ENCODE results near the gene C21orf58.
"Not testable (repeated sequence)": the region's sequence is repeated elsewhere in the genome, so short reads cannot be mapped to it uniquely, and the experiment has no call there.

Gene C21orf58

DNA sequence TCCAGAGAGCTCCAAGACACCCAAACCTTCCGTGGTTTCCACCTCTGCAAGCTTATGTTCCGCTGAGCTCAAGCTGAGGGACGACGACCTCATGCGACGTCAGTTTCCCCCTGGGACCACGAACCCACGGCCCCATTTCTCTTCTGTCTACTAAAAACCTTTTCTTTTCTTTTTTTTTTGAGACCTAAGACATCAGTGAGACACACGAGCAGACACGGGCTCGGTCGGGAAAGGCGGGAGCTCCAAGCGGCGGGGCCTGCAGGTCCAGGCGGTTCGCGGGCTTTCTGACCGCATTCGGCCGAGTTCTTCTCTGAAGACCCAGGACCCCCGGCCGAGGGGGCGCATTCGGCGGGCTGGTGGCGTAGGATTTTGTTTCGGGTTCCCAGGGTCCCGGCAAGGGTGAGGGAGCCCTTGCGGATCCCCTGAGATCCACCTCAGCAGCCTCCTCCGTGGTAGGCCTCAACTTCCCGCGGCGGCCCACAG is 402 bp downstream of the C21orf58 start:
- peak in 1 of 6 experiments; percentile 32 for DNase-seq

DNA sequence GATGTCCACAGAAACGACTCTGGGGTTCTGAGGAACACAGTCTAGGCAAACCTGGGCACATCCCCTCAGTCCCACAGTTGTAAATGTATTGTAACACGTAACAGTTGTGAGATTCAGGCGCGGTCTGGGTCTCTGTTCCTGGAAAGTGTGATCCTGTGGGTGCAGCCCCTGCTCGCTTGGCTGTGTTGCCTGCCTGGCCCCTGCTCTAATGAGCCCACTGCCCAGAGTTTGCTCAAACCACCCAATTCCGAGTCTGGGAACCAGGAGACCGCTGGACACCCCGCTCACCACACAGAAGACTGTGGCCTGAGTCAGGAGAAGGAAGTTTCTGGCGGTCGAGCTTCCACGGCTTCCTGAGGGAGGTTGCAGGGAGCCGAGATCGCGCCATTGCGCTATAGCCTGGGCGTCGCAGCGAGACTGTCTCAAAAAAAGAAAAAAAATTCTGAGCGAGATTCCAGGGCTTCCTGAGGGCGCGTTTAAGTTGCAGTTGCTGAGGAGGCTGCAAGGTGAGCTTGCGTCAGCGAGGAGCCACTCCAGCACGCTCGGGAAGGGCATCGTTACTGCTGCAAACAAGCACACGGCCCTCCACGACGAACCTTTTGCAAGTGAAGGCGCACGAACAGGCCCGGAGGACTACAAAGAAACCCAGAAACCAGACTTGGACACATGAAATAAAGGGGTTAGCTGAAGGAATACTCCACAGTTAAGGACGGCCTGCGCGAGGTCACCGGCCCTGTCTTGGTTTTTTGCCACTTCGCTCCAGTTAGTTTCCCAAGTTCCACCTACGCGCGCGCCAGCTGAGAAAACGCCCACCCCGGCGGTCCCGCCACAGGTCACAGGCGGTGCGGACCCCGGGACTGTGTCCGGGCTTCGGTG is 1.1 kb downstream of the C21orf58 start:
- no peak for DNase-seq

DNA sequence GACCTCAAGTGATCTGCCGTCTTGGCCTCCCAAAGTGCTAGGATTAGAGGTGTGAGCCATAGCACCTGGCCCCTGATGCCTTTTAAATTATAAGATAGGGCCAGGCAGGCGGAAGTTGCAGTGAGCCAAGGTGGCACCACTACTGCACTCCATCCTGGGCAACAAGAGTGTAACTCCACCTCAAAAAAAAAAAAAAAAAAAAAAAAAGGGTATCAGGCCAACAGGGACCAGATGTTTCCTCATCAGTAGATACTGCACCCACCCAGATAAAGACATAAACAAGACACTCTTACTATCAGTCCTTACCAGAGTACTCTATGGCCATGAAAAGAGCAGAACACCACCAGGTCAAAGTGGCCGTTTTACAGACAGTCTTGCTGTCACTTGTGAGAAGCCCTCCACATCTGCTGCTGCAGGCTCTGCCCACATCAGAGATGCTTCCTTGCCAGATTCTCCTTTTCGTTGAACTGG is 3.3 kb downstream of the C21orf58 start:
- DNase-seq = no peak

DNA sequence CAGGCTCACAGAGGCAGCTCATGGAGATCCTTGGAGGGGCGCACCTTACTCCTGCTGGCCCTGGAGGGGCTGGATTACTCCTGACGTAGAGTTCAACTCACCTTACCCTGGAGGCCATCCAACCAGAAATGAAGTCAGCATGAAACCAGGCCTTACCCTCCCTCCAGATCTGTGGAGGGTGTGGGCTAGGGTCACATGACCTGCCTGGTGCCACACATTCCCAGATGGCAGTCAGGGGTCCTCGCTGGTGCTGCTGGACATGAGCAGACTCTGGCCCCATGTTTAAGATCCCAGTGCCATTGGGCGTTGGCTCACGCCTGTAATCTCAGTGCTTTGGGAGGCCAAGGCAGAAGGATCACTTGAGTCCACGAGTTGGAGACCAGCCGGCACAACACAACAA is 4.5 kb downstream of the C21orf58 start:
- no peak for DNase-seq

DNA sequence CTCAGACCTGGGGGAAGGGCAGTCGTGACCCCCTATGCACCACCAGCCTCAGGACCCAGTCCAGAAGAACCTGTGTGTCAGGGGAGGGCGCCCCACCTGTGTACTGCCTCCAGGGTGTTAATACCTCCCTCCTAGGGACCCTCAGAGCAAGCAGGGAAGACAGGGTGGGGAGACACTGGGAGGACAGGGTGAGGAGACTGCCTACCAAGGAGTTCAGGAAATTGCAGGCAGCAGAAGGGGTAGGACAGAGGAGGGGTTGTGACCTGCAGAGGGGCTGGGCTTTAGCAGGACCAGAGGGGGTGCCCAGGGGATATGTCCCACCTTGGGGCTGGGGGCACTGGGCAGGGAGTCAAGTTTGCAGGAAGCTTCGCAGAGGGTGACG is 5.2 kb downstream of the C21orf58 start:
- DNase-seq = no peak

DNA sequence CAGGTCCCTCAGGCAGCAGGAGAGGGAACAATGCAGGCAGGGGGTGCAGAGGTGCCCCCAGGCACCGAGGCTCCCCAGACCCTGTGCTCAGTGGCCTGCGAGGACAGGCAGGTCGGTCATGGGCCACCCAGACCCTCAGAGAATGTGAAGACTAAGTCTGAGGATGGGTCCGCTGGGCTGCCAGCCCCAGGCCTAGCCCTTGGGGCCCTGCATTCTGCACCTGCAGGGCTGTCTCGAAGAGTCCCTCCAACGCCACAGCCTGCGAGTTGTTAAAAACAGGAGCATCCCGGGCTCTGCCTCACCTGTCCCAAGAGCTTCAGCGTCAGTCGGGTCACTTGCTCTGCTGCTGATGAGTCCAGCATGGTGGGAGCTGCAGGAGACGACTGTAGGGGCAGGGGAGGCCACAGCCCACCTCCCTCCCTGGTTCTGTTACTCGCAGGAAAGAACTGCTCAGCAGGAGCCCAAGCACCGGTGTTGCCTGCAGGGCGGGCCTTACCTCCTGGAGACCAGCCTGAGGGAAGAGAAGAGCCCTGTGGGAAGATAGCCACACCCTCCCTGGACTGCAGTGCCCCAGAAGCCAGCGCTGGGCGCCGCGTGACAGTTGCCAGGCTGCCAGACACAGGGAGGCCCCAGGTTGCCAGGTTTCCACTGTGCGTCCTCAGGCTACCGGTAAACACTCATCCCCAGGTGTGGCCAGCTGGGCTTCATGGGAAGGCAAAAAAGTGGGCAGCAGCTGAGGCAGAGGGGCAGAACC is 5.8 kb downstream of the C21orf58 start:
- no peak for DNase-seq

DNA sequence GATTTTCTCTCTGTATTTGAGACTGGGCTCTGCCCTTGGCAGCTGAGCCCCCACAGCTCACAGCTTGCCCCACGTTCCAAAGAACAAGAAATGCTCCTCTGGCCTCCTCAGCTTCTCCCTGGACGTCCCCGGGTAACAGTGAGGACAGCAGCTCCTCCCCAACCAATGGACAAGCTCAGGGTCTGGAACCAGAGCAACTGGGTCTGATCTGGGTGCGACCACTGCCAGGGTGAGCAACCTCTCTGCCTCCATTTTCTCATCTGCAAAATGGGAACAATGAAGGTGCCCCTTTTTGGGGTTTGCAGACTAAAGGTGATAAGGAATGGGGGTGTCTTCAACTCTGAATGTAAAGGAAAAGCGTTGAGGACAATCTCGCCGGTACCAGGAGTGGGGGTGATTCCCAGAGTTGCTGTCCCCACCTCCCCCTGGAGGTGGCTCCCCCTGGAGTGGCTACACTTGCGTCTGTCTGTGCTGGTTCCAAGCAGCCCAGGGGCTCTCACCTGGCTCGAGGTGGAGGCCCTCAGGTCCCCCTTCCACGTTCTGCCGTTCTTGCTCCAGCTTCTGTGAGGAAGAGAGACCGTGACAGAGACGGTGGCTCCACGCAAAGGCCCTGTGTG is 6.9 kb downstream of the C21orf58 start:
- DNase-seq = no peak

DNA sequence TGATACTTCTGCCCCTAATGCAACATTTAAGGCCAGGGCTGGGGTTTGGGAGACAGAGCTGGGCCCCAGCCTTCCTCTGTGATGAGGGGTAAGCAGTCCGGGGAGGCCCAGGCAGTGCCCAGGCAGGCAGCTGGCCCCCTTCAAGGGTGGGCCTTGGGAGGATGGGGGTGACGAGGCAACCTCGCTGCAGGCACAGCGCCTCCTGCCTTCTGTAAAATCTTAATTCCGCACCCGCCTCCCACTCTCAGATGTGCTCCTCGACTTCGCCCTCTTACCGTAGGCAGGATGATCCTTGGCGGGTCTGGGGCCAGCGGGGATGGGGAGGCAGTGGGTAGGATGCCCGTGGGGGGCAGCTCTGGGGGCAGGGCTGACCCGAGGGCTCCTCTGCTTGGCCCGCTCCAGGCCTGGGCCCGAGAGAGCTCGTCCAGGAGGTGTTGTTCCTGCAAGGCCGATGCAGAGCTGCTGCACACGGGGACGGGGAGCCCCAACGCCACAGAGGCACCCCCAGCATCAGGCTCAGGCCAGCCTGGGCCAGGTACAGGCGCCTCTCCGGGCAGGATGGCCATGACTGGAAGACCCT is 9.1 kb downstream of the C21orf58 start:
- DNase-seq = no peak

DNA sequence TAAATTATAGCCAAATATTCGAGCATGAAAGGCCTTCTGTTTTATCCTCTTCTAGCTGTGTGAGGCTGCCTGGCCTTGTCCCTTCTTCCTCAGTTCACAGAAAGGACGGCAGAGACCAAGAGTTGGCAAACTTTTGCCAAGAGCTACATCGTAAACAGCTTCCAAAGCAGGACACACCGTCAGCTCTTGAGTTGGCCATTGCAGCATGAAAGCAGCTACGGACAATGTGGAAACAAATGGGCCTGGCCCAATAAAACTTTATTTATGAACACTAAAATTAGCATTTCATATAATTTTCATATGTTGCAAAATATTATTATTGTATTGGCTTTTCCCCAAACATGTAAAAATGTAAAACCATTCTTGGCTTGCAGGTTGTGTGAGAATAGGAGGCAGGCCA is 10.7 kb downstream of the C21orf58 start:
- DNase-seq = no peak

DNA sequence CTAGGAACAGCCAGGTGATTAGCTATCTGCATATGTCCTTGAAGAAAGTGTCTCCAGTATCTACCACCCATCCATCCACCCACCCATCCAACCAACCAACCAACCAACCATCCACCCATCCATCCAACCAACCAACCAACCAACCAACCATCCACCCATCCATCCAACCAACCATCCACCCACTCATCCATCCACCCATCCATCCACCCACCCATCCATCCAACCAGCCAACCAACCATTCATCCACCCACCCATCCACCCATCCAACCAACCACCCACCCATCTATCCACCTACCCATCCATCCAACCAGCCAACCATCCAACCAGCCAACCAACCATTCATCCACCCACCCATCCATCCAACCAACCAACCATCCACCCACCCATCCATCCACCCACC is 12.1 kb downstream of the C21orf58 start:
- no peak for DNase-seq

DNA sequence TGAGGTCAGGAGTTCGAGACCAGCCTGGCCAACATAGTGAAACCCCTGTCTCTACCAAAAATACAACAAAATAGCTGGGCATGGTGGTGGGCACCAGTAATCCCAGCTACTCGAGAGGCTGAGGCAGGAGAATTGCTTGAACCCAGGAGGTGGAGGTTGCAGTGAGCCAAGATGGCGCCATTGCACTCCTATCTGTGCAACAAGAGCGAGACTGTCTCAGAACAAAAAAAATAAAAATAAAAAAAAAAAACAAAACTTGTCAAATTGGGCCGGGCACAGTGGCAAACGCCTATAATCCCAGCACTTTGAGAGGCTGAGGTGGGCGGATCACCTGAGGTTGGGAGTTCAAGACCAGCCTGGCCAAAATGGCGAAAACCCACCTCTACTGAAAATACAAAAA is 13.4 kb downstream of the C21orf58 start:
- DNase-seq = not testable (repeated sequence)

DNA sequence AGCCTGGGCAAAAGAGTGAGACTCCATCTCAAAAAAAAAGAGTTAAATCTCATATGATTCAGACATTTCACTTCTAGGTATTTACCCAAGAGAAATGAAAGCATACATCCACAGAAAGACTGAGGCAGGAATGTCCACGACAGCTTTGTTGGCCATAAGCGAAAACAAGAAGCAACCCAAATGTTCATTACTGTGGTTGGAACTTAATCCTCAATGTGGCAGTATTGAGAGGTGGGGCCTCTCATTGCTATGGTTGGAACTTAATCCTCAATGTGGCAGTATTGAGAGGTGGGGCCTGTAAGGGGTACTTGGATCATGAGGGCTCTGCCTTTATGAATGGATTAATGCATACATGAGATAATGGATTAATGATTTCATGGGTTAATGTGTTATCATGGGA is 15.2 kb downstream of the C21orf58 start:
- DNase-seq = no peak

DNA sequence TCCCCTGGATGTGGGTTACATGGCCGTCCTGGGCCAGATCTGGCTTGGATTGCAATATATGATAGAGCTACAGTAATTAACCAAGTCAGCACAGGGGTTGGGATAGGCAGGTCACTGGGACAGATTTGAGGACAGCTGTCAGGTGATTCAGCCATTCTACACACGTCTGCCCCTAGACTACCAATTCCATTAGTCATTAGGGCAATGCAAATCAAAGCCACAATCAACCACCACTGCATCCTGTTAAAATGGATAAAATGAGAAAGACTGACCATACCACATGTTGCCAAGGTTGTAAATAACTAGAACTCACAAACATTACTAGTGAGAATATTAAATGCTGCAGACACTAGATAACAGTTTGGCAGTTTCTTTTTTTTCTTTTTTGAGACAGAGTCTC is 16.0 kb downstream of the C21orf58 start:
- no peak for DNase-seq

DNA sequence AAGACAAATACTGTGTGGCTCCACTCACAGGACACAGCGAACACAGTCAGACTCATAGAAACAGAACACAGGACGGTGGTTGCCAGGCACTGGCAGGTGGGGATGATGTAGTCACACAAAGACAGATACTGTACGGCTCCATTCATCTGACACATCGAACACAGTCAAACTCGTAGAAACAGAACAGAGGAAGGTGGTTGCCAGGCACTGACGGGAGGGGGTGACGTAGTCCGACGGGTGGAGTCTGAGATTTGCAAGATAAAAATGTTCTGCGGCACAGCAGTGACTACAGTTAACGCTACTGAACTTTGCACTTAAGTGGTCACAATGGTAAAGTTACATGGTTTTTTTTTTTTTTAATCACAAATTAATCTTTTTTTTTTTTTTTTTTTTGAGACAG is 18.7 kb downstream of the C21orf58 start:
- DNase-seq = no peak

DNA sequence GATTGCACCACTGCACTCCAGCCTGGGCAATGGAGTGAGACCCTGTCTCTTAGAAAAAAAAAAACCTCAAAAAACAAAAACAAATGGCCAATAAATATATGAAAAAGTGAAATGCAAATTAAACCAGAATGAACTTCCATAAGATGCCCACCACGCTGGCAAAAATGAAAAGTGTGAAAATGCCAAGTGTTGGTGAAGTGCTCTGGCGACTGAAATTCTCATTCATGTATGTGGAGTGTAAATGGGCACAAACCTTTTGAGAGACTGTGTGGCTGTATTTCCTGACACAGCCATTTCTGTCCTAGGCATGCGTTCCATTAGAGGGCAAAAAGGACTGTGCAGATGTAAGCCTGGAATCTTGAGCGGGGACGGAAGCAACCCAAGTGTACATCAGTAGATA is 19.2 kb downstream of the C21orf58 start:
- no peak for DNase-seq

DNA sequence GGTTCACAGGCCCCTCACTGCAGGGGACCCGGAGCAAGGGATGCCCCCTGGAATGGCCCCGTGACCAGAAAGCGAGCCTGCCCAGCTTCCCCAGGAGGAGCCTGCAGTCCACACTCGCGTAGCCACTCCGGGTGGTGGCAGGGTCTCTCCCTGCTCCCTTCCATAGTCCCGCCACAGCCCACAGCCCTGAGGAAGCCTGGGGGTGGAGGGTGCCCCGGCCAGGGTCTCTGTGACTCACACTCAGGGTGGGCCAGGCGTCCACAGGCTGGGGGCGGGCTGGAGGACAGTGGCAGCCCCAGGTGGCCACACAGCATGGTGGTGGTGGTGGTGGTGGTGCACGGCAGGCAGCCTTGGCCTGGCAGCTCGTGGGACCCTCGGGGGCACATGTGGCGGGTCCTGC is 21.9 kb downstream of the C21orf58 start:
- DNase-seq = no peak

DNA sequence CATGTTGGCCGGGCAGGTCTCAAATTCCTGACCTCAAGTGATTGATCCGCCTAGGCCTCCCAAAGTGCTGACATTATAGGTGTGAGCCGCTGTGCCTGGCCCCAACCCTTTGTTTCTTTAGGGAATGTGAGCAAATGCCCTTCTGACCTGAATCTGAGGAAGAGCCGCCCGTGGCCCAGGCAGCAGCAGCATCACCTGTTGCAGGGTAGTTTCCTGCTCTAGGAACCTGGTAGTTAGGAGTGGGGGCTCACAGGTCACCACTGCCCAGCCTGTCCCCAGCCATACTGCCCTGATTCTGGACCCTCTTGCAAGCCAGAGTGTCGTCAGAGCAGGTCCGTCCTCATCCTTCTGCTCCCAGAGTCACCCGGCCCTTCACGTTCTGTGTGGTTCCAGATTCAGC is 24.5 kb downstream of the C21orf58 start:
- no peak for DNase-seq

DNA sequence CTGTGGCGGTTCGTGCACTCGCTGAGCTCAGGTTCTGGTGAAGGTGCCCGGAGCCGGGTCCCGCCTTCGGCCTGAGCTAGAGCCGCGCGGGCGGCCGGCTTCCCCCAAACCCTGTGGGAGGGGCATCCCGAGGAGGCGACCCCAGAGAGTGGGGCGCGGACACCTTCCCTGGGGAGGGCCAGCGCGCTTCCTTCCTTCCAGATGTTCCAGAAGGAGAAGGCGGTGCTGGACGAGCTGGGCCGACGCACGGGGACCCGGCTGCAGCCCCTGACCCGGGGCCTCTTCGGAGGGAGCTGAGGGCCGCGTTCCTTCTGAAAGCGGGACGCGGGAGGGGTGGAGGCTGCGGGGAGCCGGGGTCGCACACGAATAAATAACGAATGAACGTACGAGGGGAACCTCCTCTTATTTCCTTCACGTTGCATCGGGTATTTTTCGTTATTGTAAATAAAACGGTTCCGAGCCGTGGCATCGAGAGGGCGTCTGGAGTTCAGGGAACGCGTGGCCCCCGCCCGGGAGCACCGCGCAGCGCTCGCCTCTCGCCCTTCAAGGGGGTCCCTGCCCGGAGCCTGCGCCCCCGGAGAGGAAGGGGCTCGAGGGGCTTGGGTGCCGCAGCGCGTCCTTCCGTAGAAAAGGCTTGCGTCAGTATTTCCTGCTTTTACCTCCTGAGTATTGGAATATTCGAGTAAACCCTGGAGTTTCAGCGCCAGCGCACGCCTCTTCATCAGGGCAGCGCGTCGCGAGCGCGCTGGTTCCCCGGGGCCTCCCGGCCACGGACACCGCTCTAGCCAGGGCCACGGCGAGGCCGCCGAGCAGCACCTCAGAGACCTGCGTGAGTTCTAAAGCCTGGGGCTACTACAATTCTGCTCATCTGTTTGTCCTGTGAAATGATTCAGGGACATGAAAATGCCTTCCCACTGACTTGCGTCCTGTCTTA is 26.1 kb downstream of the C21orf58 start:
- DNase-seq = peak in 1 of 6 experiments; percentile 14

DNA sequence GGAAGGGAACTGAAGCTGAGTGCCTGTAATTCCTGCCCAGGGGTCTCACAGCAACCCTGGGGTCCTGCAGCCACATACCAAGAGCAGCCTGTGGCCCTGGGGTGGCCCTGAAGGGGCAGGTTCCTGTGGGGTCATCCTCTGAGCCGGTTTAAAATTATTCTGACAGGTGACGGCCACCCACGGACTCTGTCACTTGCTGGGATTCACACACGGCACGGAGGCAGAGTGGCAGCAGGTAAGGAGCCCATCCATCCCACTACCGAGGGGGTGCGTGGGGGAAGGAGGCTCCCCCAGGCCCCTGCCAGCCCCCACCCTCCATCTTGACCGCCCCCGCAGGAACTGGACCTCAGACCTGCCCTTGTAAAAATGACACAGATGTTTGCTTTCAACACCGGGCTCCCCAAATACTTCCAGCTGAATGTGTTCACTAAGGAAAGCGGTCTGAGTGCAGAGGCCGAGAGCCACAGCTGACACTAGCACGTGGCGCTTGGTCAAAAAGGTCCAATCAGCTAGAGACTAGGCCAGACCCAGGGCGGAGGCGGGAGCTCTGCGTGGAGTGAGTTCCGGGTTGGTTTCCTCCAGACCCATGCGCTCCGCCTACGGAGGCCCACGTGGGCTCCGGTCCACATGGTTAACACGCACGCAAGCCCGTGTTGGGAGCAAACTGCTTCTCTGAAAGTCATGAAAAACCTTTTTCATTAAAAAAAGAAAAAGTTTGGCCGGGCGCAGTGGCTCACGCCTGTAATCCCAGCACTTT is 27.5 kb downstream of the C21orf58 start:
- peak in 3 of 6 experiments; percentile 5 to 49 (median 18) for DNase-seq

DNA sequence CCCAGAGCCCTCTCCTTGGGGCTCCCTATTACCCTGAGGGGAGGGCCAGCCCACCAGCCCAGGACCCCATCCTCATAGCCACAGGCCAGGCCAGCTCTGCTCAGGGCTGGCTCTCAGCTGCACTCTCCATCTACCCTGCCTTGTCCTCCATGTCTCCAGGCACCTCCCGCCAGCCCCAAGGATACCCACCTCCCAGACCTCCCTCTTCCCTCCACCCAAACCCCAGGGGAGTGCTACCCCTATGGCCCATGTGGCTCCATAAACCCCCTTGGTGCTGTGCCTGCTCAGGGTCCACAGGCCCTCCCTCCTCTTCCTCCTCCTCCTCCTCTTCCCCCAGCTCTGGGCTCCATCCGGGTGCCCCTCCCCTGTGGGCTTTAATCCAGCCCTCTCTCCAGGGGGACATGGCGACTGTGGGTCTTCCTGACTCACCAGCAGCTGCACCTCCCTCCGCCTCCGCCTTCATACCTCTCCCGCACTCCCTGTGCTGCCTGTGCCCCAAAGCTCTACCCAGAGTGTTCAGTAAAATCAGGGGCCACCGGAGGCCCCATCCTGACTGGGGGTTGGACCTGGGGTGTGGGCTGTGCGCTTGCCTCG is 28.4 kb downstream of the C21orf58 start:
- no peak for DNase-seq

DNA sequence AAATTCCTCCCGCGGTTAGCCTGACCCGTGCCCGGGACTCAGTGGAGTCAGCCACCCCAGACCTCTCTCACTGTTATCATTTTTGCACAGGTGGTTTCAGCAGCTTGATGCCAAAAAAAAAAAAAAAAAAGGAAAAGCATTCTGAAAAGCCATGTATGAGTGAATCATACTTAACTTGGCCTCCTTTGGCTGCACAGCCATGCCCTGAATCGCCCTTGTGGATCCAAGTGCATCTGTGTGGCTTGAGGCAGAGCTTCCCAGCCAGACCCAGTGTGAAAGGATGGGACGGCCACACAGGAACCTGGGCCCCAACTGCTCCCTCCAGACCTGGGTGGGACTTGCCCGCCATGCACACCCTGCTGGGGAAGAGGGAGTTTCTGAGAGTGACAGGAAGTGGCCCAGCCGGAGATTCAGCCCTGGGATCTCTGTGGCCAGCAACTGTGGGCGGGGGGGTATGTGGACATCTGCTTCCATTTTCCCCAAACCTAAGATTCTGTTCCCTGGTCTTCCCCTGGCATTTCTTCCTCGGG is 29.0 kb downstream of the C21orf58 start:
- no peak for DNase-seq

Measured in stimulated activated naive CD4-positive, alpha-beta T cell (primary cell).